Measurements from ENCODE around the gene LIMA1. TPM values are rescaled to one million over a fixed set of nuclear protein-coding genes. Genes with fewer than 3 reads are reported as not detected.

LIMA1 gene
- total RNA-seq (2022; extraction: Qiagen RNA extraction) = 4.9 to 7.2 TPM (median 5.9 TPM) in 5 replicates

DNA sequence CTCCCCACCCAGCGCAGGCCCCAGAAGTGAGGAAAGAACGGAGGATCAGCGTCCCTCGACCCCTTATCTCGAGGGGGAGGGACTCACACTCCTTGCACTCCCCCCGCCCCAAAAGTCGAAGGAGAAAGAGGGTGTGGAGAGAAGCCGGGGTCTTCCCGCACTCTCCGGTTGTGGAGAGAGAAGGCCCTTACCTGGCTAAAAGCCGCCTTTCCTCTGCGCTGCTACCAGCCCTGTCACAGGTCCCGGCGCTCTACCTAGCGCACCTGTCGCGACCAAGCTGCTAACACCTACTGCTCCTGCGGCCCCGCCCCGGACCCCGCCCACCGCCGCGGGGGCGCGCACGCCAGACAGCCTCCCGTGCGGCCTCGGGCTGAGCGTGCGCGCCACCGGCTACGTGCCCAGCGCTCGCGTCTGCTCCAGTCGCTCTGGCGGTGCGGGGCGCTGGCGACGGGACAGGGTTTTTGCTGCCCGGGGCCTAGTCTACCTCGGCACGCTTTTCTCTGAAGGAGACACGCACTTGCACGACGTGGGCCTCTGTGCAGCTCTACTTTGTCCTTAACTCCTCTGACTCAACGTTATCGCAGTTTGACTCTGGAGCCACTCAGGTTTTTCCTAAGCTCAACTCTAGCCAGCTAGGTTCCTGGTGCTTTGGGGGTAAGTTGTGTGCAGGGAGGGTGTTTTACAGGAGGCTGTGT is at the start of gene LIMA1:
LIMA1 (minus strand) TSS at position 292 of the 695 bp plus-strand sequence. CDS start 34,769 bp downstream, outside the sequence.

GRCh38 chr12:50167049-50167828 is 116.1 kb downstream of the LIMA1 start, which contains the start of gene CERS5:
Gene CERS5 (minus strand): TSS chr12:50167369. CDS start chr12:50167297, 72 bp downstream.

Other genes starting within 250 kb of the LIMA1 start
- gene ASIC1, start 225.9 kb downstream of the LIMA1 start, total RNA-seq (2022; extraction: Qiagen RNA extraction) = 4.2 to 6.0 TPM (median 5.9 TPM) in 5 replicates
- 63.8 to 70.9 TPM (median 67.2 TPM) in 5 replicates for gene SMARCD1, start 198.2 kb downstream of the LIMA1 start, total RNA-seq (2022; extraction: Qiagen RNA extraction)
- gene GPD1, start 179.5 kb downstream of the LIMA1 start, total RNA-seq (2022; extraction: Qiagen RNA extraction) = 0.14 to 0.30 TPM (median 0.22 TPM) in 5 replicates
- 52.5 to 71.1 TPM (median 55.5 TPM) in 5 replicates for gene COX14, start 171.3 kb downstream of the LIMA1 start, total RNA-seq (2022; extraction: Qiagen RNA extraction)
- 26.4 to 27.8 TPM (median 27.3 TPM) in 5 replicates for gene CERS5, start 116.2 kb downstream of the LIMA1 start, total RNA-seq (2022; extraction: Qiagen RNA extraction)
- not detected in 5 replicates for gene FAM186A, start 113.1 kb upstream of the LIMA1 start, total RNA-seq (2022; extraction: Qiagen RNA extraction)
- 40.0 to 59.7 TPM (median 49.5 TPM) in 5 replicates for gene LARP4, start 117.4 kb upstream of the LIMA1 start, total RNA-seq (2022; extraction: Qiagen RNA extraction)
- 10.7 to 16.7 TPM (median 15.6 TPM) in 5 replicates for gene DIP2B, start 221.5 kb upstream of the LIMA1 start, total RNA-seq (2022; extraction: Qiagen RNA extraction)

Data from A549 treated with dexamethasone at 1 μM for 4 hours (cell line).